ENCODE results near the gene NDFIP1. TPM values are rescaled to one million over a fixed set of nuclear protein-coding genes. Genes with fewer than 3 reads are reported as not detected.

The NDFIP1 gene
- total and polyA plus RNA-seq, 2 of the 8 experiments (the other 6 are each of a cell fraction or from before 2014, with no cell fraction given): 8.8 to 27.1 TPM

DNA sequence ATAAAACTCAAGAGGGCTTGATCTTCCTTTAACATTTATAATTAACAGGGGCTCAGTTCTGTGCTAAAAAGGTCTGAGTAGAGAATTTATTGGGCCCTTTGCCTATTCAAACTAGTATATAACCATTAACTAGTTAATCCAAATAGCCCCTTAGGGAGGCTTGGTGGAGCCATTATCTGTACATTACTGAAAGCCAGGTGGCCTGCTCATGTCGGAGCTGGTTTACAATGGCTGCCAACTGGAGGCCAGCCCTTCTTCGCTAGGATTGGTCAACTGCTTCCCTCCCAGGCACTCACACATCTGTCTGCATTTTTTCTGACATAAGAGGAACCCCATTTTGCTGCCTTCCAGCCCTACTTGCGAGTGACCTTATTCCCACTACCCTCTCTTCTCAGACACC, 30.4 kb upstream of the NDFIP1 start (continued):
- TF ChIP-seq CHD7 (IDR thresholded peaks at IDR 0.05; ENCODE audit: insufficient replicate concordance, low read length) (no peak), TEAD4 (IDR thresholded peaks at IDR 0.05; ENCODE audit: low read depth, low read length) (no peak), TBP (IDR thresholded peaks at IDR 0.05; ENCODE audit: low read depth, low read length) (no peak), EP300 (IDR thresholded peaks at IDR 0.05; ENCODE audit: borderline replicate concordance in 1 of 2, low read depth in 2 of 2, low read length in 2 of 2) (no peak)
